ENCODE measurements around the gene MPPED1.

The MPPED1 gene

DNA sequence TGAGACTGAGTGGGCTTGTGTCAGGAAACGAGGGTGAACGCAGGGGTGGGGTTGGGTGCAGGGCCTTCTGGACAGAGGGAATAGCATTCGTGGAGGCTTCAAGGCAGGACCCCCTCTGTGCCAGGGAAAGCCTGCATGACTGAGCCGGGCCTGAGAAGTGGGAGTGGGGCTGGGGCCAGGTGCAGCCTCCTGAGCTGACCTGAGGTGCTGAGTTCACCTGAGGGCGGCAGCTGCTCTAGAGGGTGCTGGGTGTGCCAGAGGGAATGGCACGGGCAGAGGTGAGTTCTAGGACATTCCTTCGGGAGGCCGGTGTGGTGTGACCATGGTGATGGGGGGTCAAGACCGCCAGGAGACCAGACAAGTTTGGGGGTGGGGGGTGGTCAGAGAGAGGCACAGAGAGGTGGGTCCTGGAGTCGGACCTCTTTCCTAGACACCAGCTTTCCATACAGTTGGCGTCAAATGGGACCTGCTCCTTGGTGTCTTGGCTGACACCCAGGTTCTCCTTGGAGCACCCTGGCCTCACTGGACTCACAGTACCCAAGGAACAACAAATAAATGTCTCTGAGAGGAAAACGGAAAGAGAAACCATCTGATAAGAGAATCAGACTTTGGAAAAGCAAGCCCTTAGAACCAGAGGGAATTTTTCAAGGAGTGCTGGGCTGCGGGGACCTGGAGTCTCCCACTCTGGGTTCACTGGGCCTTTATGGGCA, 7.7 kb downstream of the MPPED1 start:
- DNase-seq (ENCODE audit: low read depth) = no peak
- TF ChIP-seq, protein P1, sequence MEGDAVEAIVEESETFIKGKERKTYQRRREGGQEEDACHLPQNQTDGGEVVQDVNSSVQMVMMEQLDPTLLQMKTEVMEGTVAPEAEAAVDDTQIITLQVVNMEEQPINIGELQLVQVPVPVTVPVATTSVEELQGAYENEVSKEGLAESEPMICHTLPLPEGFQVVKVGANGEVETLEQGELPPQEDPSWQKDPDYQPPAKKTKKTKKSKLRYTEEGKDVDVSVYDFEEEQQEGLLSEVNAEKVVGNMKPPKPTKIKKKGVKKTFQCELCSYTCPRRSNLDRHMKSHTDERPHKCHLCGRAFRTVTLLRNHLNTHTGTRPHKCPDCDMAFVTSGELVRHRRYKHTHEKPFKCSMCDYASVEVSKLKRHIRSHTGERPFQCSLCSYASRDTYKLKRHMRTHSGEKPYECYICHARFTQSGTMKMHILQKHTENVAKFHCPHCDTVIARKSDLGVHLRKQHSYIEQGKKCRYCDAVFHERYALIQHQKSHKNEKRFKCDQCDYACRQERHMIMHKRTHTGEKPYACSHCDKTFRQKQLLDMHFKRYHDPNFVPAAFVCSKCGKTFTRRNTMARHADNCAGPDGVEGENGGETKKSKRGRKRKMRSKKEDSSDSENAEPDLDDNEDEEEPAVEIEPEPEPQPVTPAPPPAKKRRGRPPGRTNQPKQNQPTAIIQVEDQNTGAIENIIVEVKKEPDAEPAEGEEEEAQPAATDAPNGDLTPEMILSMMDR (conservative IDR thresholded peaks at IDR 0.05; ENCODE audit: low read depth, low read length) = no peak
- no peak overlapping the region for H3K4me3 ChIP-seq (ENCODE audit: low read length)

DNA sequence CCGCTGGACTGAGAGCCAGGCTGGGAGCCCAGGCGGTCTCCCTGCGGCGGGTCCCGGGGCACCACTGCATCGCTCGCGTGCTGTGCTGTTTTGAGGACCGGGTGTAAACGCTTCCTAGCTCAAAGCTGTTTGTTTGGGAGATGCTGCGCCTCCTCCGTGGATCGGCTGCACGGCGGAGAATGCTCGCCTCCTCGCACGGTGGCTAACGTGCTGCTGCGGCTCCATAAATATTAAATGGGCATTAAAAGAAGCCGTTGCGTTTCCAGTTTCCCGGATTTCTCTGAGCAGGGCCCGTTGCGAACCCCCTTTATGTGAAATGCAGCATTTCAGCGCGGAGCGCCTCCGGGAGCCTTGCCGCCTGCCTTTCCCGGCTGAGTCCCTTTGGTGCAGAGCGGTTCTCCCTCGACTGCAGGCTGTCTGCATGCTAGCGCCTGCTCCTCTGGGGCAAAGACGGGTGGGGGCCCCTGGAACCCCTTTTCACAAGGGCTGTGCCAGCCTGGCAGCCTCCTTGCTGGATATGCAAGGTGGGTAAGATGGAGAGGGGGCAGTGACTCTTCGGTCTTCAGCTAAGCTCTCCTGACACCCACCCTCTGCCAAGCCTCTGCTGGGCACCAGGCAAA, 9.3 kb downstream of the MPPED1 start:
- H3K4me3 ChIP-seq (ENCODE audit: low read length) = no peak overlapping the region
- TF ChIP-seq, protein P1 (conservative IDR thresholded peaks at IDR 0.05; ENCODE audit: low read depth, low read length) = no peak
- DNase-seq (ENCODE audit: low read depth) = no peak

DNA sequence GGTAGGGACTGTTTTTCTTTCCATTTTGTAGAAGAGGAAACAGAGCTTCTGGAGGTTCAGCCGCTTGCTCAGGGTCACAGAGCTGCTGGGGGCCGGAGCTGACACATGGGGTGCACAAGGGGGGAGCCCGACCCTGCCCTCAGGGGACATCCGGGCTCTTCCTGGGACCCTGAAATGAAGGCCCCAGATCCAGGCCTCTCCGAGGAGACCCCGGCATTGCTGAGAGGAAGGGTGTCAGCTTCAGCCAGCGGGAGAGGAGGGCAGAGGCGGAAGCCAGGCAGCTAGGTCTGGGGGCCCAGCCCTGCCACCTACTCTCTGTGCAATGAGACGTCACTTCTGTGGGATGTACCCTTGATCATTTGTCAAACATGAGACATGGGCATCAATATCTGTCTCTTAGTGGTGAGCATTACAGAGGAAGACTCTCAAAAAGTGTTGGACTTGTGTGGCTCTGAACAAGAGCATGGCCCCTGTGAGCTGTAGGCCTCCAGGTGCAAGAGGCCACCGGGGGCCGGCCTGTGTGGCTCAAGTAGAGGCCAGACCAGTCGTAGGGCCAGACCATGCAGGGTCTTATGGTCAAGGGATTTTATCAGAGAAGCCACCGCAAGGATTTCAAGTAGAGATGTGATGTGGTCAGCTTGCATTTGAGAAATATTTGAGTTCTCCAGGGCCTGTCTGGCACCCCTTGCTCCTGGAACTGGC, 10.3 kb downstream of the MPPED1 start:
- no peak overlapping the region for H3K4me3 ChIP-seq (ENCODE audit: low read length)
- no peak for DNase-seq (ENCODE audit: low read depth)
- TF ChIP-seq, protein P1 (conservative IDR thresholded peaks at IDR 0.05; ENCODE audit: low read depth, low read length) = no peak

DNA sequence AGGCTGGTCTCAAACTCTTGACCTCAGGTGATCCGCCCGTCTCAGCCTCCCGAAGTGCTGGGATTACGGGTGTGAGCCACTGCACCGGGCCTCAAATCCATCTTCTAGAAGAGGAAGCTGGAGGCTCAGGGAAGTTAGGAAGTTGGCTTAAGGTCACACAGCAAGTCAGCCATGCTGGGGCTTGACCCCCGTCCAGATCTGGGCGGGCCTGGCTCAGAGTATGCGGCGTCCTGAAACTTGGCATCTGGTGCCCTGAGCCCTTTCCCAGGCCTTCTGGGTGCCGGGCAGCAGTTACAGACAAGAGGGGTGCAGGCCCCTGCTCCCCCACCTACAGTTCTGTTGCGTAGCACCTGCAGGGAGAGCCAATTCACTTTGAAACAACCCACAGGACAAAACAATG, 11.2 kb downstream of the MPPED1 start:
- DNase-seq (ENCODE audit: low read depth) = no peak
- no peak overlapping the region for H3K4me3 ChIP-seq (ENCODE audit: low read length)
- TF ChIP-seq, protein P1 (conservative IDR thresholded peaks at IDR 0.05; ENCODE audit: low read depth, low read length) = no peak

DNA sequence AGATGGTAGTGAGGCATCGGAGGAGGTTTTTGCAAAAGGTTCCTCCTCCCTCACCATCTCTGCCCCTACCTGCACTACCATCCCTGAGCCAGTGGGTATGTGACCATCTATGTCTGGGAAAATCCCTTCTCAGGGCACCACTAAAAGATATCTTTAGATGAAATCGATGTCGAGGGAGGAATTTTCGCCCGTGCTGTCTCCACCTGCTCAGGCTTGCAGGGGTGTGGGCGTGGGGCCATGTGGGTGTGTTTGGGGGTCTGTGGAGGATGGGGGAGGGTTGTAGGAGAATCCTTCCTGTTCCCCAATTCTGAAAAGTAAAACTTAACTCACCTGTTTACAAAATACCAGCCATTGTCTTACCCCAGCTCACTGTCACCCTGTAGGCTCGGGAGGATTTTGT, 12.4 kb downstream of the MPPED1 start:
- TF ChIP-seq, protein P1 (conservative IDR thresholded peaks at IDR 0.05; ENCODE audit: low read depth, low read length) = no peak
- DNase-seq (ENCODE audit: low read depth) = no peak
- no peak overlapping the region for H3K4me3 ChIP-seq (ENCODE audit: low read length)

DNA sequence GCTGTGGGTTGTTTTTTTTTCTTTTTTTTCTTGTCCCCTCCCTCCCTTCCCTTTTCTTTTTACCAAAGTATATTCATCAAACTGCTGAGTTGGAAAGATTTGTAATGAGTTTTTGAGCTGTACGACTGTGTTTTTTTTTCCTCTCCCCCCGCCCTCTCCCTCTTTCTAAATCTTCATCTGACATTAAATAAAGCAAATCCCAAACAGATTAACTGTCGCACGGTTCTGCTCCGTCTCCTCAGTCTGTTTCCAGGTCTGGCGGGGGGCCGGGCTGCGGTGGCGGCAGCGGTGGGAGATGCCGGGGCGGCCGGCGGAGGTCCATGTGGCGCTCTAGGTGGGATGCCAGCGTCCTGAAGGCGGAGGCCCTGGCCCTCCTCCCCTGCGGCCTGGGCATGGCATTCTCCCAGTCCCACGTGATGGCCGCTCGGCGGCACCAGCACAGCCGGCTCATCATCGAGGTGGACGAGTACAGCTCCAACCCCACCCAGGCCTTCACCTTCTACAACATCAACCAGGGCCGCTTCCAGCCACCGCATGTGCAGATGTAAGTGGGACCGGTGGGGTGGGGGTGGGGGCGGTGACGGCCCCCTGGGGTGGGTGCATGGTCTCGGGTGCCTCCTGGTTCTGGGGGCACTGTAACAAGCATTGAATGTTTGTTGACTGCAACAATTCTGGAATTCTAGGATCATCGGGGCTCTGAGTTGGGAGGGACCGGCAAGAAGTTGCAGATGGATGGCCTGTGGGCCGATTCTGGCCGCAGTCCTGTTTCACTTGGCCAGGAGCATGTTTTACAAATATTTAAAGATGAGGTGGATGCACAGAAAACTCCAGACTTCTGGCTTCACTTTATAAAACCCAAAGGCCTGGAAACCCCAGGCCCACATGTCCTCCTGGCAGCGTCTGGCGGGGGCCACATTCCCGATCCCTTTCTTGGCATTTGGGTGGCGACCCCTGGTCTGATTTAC, 13.1 kb downstream of the MPPED1 start:
- TF ChIP-seq, protein P1 (conservative IDR thresholded peaks at IDR 0.05; ENCODE audit: low read depth, low read length) = no peak
- no peak for DNase-seq (ENCODE audit: low read depth)
- no peak overlapping the region for H3K4me3 ChIP-seq (ENCODE audit: low read length)

Data from retinal pigment epithelial cell (primary cell).